ENCODE results near the gene ALOXE3.

ALOXE3 gene

GRCh38 chr17:8048236-8048635 is 70.1 kb downstream of the ALOXE3 start:
- no peak for DNase-seq (ENCODE audit: low read depth)

- no peak for DNase-seq (ENCODE audit: low read depth)
These were observed 70.6 kb downstream of the ALOXE3 start for GRCh38 chr17:8047769-8048110.

- DNase-seq (ENCODE audit: low read depth), result no peak
These were observed 71.2 kb downstream of the ALOXE3 start for GRCh38 chr17:8046929-8047768.

- no peak for DNase-seq (ENCODE audit: low read depth)
These were observed 71.9 kb downstream of the ALOXE3 start for GRCh38 chr17:8046306-8046928.
